Loucy (cell line): Measurements from ENCODE around the gene SH3PXD2B.
"Not testable (repeated sequence)": the region's sequence is repeated elsewhere in the genome, so short reads cannot be mapped to it uniquely, and the experiment has no call there.

Source experiments
- CTCF ChIP-seq: fragments of 200-600 bp; sonication (generic); conservative IDR thresholded peaks from 2 replicates; pipeline ENCODE4 v1.5.1; 2014; ENCODE audit warnings: mild to moderate bottlenecking, antibody characterized with exemption, low read length
- EZH2phosphoT487 ChIP-seq: fragments of 200-600 bp; IDR thresholded peaks from 2 replicates; pipeline ENCODE4 v1.6.1; 2018; ENCODE audit warnings: antibody characterized with exemption, mild to moderate bottlenecking, moderate library complexity, borderline replicate concordance

GRCh38 chr5:172368699-172369098 is 85.6 kb downstream of the SH3PXD2B start:
- not testable (repeated sequence) for TF ChIP-seq CTCF, EZH2phosphoT487
